GM18861 (cell line): ENCODE measurements around the gene ELAC2.

Source experiments
- ATAC-seq: cut with Tn5 transposase; IDR thresholded peaks from one replicate; pipeline ENCODE4 v1.9.1; 2021; ENCODE audit not compliant: unreplicated experiment

Gene ELAC2, protein sequence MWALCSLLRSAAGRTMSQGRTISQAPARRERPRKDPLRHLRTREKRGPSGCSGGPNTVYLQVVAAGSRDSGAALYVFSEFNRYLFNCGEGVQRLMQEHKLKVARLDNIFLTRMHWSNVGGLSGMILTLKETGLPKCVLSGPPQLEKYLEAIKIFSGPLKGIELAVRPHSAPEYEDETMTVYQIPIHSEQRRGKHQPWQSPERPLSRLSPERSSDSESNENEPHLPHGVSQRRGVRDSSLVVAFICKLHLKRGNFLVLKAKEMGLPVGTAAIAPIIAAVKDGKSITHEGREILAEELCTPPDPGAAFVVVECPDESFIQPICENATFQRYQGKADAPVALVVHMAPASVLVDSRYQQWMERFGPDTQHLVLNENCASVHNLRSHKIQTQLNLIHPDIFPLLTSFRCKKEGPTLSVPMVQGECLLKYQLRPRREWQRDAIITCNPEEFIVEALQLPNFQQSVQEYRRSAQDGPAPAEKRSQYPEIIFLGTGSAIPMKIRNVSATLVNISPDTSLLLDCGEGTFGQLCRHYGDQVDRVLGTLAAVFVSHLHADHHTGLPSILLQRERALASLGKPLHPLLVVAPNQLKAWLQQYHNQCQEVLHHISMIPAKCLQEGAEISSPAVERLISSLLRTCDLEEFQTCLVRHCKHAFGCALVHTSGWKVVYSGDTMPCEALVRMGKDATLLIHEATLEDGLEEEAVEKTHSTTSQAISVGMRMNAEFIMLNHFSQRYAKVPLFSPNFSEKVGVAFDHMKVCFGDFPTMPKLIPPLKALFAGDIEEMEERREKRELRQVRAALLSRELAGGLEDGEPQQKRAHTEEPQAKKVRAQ

DNA sequence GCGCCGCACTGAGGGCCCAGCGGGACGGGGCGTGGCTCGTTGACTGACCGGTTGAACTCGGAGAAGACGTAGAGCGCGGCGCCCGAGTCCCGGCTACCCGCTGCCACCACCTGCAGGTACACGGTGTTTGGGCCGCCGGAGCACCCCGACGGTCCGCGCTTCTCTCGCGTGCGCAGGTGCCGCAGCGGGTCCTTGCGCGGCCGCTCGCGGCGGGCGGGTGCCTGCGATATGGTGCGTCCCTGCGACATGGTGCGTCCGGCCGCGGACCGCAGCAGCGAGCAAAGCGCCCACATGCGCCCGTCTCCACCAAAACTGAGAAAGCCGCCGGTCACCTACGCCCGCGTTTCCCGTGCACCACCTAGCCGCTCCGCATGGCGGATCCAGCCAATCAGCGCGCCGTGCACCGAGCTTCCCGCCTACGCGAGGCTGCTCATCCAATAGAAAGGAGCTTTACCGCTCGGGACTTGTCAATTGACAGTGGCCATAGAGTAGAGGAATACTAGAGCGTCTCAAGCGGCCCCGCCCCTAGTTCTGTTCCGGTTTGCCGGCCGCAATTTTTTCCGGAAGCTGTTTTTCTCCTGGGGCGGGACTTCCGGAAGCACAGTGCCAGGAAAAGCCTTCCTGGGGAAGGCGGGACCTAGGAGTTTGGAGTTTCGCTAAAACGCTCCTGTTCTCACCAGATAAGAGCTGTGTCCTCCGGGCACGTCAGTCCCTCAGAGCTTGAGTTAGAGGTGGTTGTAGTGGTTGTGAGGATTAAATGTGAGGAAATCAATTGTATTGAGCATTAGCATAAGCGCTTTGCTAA is at the start of gene ELAC2:
TSS of gene ELAC2 (minus strand) at position 373 of the 805 bp plus-strand sequence. CDS start at position 293, 80 bp downstream.
- ATAC-seq, result peak; percentile 98

- no peak for ATAC-seq
Observed at GRCh38 chr17:13065032-13065431, 47.2 kb upstream of the ELAC2 start.

DNA sequence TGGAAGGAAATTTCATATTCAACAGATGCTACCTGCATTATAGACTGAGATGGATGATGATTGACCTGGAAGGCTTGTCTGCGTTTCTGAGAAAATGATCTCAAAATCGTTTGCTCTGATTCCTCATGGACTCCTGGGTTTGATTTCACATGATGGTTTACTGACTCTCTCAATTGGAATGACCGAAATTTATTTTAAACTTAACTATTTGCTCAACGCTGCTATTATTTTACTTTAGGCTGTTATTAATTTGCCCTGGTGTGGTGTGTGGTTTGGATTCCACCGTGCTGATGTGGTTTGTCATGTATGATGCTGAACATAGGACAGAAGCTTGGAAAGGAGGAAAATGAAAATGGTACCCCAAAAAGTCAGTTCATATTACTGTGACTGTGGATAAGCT is 37.3 kb upstream of the ELAC2 start:
- no peak for ATAC-seq

GRCh38 chr17:13054666-13055065 is 36.8 kb upstream of the ELAC2 start:
- no peak for ATAC-seq

DNA sequence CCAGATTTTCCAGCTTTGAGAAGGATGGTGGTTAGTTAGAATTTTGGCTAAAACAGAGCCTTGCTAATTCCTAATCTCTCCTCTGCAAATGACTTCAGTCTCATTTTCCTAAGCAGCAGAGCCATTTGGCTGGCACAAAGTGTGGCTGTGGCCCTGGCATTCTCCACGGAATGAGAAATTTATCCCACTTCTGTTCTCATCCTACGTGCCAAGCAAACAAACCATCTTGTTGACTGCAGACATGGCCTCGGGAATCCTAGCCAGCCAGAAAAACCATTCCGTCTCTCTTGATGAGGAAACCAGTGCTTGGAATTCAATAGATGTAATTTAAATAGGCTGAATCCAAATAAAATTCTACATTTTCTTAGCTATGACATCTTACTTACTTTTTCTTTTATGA is 34.1 kb upstream of the ELAC2 start:
- no peak for ATAC-seq

DNA sequence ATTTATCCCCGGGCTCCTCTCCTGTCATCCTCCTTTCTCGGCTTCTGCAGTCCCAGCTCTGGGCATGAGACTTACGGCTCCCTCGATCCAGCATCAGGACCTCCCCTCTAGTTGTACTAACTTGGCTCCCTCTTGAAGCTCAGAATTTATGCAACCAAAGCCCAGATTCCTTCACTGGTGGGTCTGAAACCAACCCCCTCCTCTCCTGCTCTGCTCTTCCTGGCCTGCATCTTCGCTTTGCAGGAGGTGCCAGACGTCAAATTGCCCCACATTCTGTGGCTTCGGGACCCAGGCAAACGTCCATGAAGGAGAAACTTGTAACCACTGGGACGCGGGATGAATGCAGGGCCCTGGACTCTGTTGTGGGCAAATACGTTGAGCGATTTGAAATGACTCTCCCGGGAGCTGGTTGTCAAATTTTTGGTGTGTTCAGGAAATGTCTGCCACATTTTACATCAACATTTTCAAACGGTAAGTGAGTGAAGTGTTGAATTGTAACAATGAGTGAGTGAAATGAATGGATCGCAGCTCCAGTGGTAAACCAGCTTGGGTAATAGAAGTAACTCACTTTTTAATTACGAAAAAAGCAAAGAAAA is 29.3 kb upstream of the ELAC2 start:
- ATAC-seq, result no peak

GRCh38 chr17:13046361-13046760 is 28.5 kb upstream of the ELAC2 start:
- ATAC-seq, result no peak

- ATAC-seq, result no peak
Observed at GRCh38 chr17:13044572-13045065, 26.8 kb upstream of the ELAC2 start.

DNA sequence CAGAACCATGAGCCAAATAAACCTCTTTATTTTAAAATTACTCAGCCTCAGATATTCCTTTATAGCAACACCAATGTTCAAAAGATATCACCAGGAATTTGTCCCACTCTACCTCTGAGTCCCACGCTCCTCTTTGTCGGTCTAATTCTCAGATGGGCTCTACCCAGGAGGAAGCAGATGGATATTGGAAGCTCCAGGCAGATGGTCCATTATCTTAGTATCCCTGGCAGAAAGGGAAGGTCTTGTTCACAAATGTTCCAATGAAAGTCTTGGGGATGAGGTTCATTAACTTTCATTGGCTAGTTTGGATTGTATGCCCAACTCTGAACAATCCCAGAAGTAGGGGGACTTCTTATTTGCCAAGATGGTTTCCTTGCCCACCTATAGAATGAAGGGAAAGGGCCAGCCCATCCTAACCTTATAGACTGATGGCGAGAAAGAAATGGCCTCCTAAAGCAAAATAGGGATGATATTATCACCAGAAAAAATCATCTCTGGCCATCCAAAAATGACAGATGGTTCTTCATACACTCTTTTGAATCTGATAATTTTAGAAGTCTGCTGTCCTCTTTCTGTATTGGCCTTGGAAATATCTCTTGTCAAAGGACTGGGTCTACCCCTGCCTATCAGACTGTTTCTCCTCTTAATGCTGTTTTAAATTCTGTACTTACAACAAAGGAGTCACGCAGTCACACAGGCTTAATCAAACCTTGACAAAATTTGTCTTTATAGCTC is 21.3 kb upstream of the ELAC2 start:
- ATAC-seq, result no peak

GRCh38 chr17:13036751-13037150 is 18.9 kb upstream of the ELAC2 start:
- no peak for ATAC-seq

DNA sequence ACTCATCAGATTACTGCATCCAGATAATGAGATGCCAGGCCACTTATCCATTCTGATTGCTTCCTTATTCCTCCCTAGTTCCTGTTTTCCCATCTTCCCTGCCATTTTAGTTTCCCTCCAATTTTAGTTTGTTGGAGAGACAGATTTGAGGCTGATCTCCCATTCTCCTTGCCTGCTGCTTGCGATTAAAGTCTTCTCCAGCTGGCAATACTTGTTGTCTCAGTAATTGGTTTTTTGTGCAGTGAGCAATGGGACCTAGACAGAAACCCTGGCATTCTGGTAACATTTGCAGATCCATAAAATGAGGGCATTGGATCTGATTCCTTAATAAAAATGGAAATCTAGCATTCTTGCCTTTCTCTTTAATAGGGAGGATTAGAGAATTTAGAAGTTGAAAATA is 17.6 kb upstream of the ELAC2 start:
- ATAC-seq, result no peak

DNA sequence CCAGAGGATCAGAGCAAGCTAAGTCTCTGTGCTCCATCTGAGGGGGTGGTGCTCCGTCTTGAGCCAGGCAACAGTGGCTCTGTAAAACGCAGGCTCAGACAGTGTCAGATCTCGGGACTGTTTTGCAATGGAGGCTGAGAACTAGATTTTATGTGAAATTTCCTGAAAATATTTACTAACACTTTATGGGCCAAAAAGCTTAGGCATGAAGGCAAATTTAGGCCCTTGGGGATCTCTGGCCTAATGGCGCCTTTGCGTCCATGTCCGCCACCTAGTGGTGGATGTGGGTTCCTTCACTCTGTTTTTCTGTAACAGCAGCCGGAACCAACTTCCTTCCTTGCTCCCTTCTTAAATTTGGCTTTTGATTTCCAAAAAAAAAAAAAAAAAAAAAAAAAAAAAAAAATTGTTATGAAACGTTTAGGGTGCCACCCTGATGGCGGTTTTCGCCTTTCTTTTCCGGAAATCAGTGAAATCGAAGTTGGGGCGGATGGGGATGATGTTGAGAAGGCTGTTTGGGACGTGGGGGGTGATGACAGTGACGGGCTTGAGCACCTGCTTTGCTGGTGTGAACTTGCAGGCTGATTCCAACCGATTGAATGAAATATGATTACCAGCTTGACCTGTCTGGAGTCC is 14.0 kb upstream of the ELAC2 start:
- ATAC-seq, result peak; percentile 73

DNA sequence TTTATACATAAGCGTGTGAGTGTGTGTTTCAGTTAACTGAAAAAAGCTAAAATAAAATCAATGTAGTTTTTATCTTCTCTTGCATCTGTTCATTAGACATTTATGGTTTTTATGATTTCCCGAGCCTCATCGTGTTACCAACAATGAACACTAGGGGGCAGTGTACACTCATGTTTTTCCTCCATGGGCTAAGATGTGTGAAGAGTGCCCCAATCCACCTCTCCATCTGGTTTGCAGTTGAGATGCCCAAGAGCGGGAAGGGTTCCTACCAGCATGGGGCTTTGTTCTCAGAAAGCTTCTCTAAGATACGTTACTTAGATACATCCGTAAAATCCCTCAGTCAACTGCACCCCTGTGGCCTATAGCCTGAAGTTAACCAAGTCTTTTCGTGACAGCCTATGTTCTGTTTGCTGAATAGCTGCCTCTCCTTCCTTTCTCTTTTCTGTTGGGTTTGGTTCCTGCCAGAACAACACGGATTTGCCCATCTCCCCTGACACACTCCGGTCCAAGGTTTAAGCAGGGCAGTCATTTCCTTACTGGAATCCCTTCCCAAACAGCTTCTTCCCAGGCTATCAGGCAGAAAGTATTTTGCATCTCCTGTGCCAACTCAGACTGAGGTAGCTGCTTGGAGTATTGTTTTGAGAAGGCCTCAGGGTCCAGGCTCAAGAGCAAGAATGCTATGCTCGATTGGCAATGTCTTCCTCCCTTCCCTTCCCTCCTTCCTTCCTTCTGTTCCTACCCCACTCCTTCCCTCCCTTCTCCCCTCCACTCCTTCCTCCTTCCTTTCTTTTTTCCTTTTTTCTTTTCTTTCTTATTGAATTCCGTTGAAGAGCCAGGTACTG is 12.9 kb upstream of the ELAC2 start:
- no peak for ATAC-seq

- ATAC-seq, result no peak
Observed at GRCh38 chr17:13030056-13030455, 12.2 kb upstream of the ELAC2 start.

- ATAC-seq, result no peak
Observed at GRCh38 chr17:13029340-13029739, 11.5 kb upstream of the ELAC2 start.

DNA sequence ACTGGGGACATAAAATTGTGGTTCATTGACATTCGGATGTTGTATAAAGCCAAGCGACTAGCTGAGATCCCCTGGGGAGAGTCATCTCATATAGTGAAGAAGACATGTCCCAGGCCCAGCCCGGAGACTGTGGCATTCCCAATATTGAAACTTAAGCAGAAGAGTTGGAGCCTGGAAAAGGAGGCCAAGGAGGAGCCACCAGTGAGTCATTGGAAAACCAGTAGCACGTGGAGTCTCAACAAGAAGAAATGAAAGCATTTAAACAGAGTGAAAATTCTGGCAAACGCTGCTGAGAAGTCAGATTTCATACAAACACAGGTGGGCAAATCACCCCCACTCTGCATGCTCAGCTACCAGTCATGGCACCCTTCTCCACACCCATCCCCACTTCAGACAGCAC is 9.4 kb upstream of the ELAC2 start:
- ATAC-seq, result no peak

- no peak for ATAC-seq
Observed at GRCh38 chr17:13025687-13026086, 7.9 kb upstream of the ELAC2 start.

GRCh38 chr17:13025258-13025627 is 7.4 kb upstream of the ELAC2 start:
- no peak for ATAC-seq
